ENCODE data around the gene GET4. TPM values are rescaled to one million over a fixed set of nuclear protein-coding genes. Genes with fewer than 3 reads are reported as not detected.

GET4 gene
- total and polyA plus RNA-seq, 10 of the 15 experiments (the other 5 are each of a cell fraction or from before 2014, with no cell fraction given), result 0.66 to 73.8 (median 34.0) TPM

GRCh38 chr7:875051-875450, 1.3 kb upstream of the GET4 start:
- ChIA-PET RAD21 (ENCODE audit: unreplicated experiment) (interaction anchor here (0.9 kb wide), 1 partner anchor 87 kb away, joined by 3 read pairs; no protein-coding TSS in a partner anchor), POLR2A (interaction anchor here (0.6 kb wide), 1 partner anchor 153 kb away, joined by 3 read pairs; no protein-coding TSS in a partner anchor), SMC1A (ENCODE audit: uncharacterized antibody, unreplicated experiment) (interaction anchor here (0.8 to 1.3 kb wide), 2 partner anchors 43 to 86 kb away, joined by 3 read pairs; partner anchors contain the start of gene SUN1), CTCF (interaction anchor here (0.7 to 1.6 kb wide), 5 partner anchors 62 to 89 kb away, joined by 3 to 5 read pairs (median 5); no protein-coding TSS in a partner anchor)
- in situ Hi-C loops (cut with MboI), result no loop called here
- Histone ChIP-seq H3K4me3 (no peak overlapping the region), H3K27ac (ENCODE audit: control insufficient read depth, insufficient read depth) (no peak overlapping the region), H4K20me1 (ENCODE audit: control insufficient read depth, insufficient read depth) (no peaks in the 10 kb centered on the region), H3K4me2 (ENCODE audit: control insufficient read depth, insufficient read depth) (no peak overlapping the region), H3K36me3 (ENCODE audit: control insufficient read depth in 2 of 2, insufficient read depth in 2 of 2, low read length in 1 of 2) (peaks cover 3 to 9% of the 10 kb centered on the region in 2 experiments; a peak in 3 of 4 replicates), H3K27me3 (replicated peaks in 1 of 2; ENCODE audit: control insufficient read depth in 2 of 2, insufficient read depth in 2 of 2, low read length in 1 of 2) (no peaks in the 10 kb centered on the region), H3K79me2 (ENCODE audit: control insufficient read depth, insufficient read depth, low read length) (peaks cover 28% of the 10 kb centered on the region), H3K9ac (ENCODE audit: control insufficient read depth, insufficient read depth, low read length) (no peak overlapping the region), H3K9me3 (replicated peaks; ENCODE audit: control insufficient read depth, insufficient read depth, low read length) (no peaks in the 10 kb centered on the region), H2AFZ (ENCODE audit: control insufficient read depth, low read depth, low read length) (no peak overlapping the region), H3K4me1 (ENCODE audit: control insufficient read depth, insufficient read depth, low read length) (no peaks in the 10 kb centered on the region; the same call in 1 of the 2 replicates)
- intact Hi-C loops (cut with micrococcal nuclease; ENCODE audit: unreplicated experiment), result loop anchor here (10.0 kb wide), 1 partner anchor 350 kb away; no protein-coding TSS in a partner anchor
- 70% methylated on average over 7 of the region's 7 CpGs for WGBS (ENCODE audit: insufficient coverage, insufficient replicate concordance, low lambda C conversion rate, missing lambda C conversion rate)
- BruUV-seq (replicated peaks), result no TSS peak
- DNase-seq (ENCODE audit: low read depth, low spot score) (no peak), FAIRE-seq (no peak), ATAC-seq (no peak)
- TF ChIP-seq CEBPZ (IDR thresholded peaks at IDR 0.05; ENCODE audit: low read depth, low read length) (no peak), ETV6 (conservative IDR thresholded peaks at IDR 0.05 in 1 of 2, IDR thresholded peaks at IDR 0.05 in 1 of 2; ENCODE audit: borderline replicate concordance in 1 of 2, low read depth in 1 of 2) (no peak), ZBTB33 (IDR thresholded peaks at IDR 0.05) (no peak), YBX1 (IDR thresholded peaks at IDR 0.05) (no peak), SIX5 (IDR thresholded peaks at IDR 0.05; ENCODE audit: low read depth, low read length, severe bottlenecking) (no peak), ZBED1 (IDR thresholded peaks at IDR 0.05; ENCODE audit: borderline replicate concordance) (no peak), SP1 (IDR thresholded peaks at IDR 0.05; ENCODE audit: low read depth, low read length) (no peak), MLLT1 (IDR thresholded peaks at IDR 0.05) (no peak), YY1 (IDR thresholded peaks at IDR 0.05; ENCODE audit: low read depth, low read length) (no peak), RB1 (IDR thresholded peaks at IDR 0.05; ENCODE audit: borderline replicate concordance) (no peak)
- TF ChIP-seq, protein P1, sequence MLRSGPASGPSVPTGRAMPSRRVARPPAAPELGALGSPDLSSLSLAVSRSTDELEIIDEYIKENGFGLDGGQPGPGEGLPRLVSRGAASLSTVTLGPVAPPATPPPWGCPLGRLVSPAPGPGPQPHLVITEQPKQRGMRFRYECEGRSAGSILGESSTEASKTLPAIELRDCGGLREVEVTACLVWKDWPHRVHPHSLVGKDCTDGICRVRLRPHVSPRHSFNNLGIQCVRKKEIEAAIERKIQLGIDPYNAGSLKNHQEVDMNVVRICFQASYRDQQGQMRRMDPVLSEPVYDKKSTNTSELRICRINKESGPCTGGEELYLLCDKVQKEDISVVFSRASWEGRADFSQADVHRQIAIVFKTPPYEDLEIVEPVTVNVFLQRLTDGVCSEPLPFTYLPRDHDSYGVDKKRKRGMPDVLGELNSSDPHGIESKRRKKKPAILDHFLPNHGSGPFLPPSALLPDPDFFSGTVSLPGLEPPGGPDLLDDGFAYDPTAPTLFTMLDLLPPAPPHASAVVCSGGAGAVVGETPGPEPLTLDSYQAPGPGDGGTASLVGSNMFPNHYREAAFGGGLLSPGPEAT (IDR thresholded peaks at IDR 0.05; ENCODE audit: low read depth), result no peak
